Stimulated activated CD4-positive, alpha-beta T cell treated with anti-CD3 and anti-CD28 coated beads, TNF-alpha, amount 100 ng/mL, for 24 hours (primary cell): Measurements from ENCODE around the gene EEF2KMT.

Experiments
- DNase-seq, 3 experiments: peaks; one replicate each; pipeline ENCODE4 v3.0.0-alpha.2; 2020; ENCODE audit warnings: low read depth in 3 of 3

Gene EEF2KMT

DNA sequence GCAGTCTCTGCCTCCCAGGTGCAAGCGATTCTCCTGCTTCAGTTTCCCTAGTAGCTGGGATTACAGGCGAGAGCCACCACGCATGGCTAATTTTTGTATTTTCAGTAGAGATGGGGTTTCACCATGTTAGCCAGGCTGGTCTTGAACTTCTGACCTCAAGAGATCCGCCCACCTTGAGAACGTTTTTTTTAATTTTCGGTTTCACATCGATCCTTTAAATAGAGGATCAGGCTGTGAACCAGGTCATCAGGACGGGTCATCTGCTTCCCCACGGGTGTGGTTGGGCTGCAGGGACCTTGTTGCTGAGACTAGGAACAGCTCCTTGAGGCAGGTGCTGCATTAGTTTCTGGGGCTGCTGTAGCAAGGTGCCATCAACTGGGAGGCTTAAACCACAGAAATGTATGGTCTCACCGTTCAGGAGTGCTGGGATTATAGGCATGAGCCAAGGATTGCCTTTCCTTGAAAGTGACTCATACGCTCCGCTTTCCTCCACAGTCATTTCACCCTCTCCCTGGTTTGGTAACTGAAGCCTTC, 55.9 kb downstream of the EEF2KMT start:
- no peak for DNase-seq

DNA sequence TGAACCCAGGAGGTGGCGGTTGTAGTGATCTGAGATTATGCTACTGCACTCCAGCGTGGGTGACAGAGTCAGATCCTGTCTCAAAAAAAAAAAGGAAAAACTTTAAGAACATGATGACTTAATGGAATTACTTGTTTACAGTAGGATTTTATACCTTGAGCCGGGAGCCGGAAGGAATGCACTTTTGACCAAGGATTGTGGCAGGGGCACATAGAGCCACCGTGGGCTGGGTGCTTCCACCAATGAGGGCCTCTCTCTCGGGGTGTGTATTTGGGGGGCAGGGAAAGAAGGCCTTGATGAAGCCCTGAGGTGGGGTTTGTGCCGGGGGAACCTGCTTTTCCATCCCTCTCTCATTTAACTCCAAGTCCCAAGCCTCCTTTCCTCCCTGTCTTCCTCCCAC, 57.1 kb downstream of the EEF2KMT start:
- DNase-seq: no peak

DNA sequence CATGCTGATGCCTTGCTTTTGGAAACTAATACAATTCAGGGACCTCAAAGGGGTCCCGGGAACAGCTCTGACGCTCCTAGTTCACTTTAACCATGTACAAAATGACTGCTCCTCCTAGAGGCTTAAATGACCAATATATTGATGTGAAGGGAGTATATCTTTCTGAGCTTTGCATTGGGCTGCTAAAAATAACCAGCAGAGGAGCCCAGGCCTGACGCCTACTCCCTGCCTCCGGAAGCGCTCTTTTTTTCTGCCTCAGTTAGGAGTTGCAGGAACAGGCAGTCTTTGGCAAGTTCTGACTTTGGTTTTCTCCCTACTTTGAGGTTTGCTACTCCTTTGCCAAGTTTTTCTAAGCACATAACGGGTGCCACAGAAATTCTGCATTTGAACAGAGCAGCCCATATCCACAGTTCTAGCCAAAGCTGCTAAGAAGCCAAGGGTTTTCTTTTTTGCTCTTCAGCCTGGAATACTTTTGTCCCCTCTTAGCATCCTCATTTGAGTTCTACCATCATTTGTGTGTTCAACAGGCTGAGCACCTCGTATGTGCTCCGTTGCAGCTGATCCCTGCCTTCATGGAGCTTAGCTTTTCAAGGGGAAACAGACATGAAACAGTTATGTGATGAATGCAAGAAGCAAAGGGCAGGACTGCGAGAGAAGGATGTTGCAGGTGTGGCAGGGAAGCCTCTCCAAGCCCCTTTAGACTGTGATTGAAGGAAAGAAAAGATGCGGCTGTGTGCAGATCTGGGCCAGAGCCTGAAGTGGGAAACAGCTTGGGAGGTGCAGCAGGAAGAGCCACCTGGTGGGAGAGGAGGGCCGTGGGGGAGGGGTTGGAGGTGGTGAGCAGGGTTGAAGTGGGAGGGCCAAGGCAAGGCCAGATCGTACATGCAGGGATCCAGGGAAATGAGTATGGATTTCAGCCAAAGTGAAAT, 61.1 kb downstream of the EEF2KMT start:
- no peak for DNase-seq

DNA sequence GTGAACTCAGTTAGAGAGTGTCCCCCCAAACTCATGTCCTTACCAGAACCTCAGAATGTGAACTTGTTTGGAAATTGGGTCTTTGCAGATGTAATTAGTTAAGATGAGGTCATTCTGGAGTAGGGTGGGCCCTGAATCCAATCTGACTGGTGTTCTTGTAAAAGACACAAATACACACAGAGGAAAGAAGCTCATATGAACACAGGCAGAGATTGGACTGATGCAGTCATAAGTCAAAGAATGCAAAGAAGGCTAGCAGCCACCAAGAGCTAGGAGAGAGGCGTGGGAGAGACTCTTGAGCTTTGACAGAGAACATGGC, 61.7 kb downstream of the EEF2KMT start:
- no peak for DNase-seq
